OCI-LY3 (cell line): ENCODE results near the gene FMO5.

Source experiments
- H2AFZ ChIP-seq: fragments of 200-600, 300-600 bp; shearing (Covaris generic); 2 replicates; pipeline ENCODE4 v1.6.0; 2014; ENCODE audit warnings: antibody characterized with exemption, low read depth, low read length
- H3K27ac ChIP-seq: fragments of 200-600, 300-600 bp; sonication (generic); 2 replicates; pipeline ENCODE4 v1.5.1; 2014; ENCODE audit warnings: mild to moderate bottlenecking, low read length, moderate library complexity, mixed read lengths
- H3K27me3 ChIP-seq: fragments of 200-600, 300-600 bp; sonication (generic); 2 replicates; pipeline ENCODE4 v1.6.1; 2014; ENCODE audit warnings: low read depth, low read length, mixed read lengths
- H3K36me3 ChIP-seq: fragments of 200-600, 300-600 bp; sonication (generic); replicated peaks from 2 replicates; pipeline ENCODE3; 2014; ENCODE audit warnings: low read depth, low read length, mixed read lengths
- H3K4me1 ChIP-seq: fragments of 300-600, 200-600 bp; sonication (generic); 2 replicates; pipeline ENCODE4 v1.6.1; 2014; ENCODE audit warnings: low read length, mixed read lengths
- H3K4me2 ChIP-seq: fragments of 200-600, 300-600 bp; sonication (generic); 2 replicates; pipeline ENCODE4 v1.6.1; 2014; ENCODE audit warnings: low read length, mixed read lengths
- H3K4me3 ChIP-seq: fragments of 300-600, 200-600 bp; sonication (generic); 2 replicates; pipeline ENCODE4 v1.5.1; 2014; ENCODE audit warnings: antibody characterized with exemption, mild to moderate bottlenecking, low read length, moderate library complexity
- H3K79me2 ChIP-seq: fragments of 300-600, 200-600 bp; shearing (Covaris generic); 2 replicates; pipeline ENCODE4 v1.6.1; 2014; ENCODE audit warnings: mild to moderate bottlenecking, low read length, mixed read lengths
- H3K9ac ChIP-seq: fragments of 300-600, 200-600 bp; shearing (Covaris generic); 2 replicates; pipeline ENCODE4 v1.6.0; 2014; ENCODE audit warnings: mild to moderate bottlenecking, low read length, moderate library complexity
- H3K9me3 ChIP-seq: fragments of 200-600, 300-600 bp; shearing (Covaris generic); 2 replicates; pipeline ENCODE4 v1.6.1; 2014; ENCODE audit warnings: low read length, mixed read lengths; ENCODE audit not compliant: insufficient read depth
- H4K20me1 ChIP-seq: fragments of 200-600, 300-600 bp; sonication (generic); 2 replicates; pipeline ENCODE4 v1.6.1; 2016; ENCODE audit warnings: low read length, mixed read lengths; ENCODE audit not compliant: insufficient read depth
- CTCF ChIP-seq: fragments of 200-600, 300-600 bp; sonication (generic); IDR thresholded peaks from 2 replicates; pipeline ENCODE4 v1.5.1; 2014; ENCODE audit warnings: antibody characterized with exemption, low read length, low read depth
- EZH2phosphoT487 ChIP-seq: fragments of 200-600 bp; shearing (Covaris generic); IDR thresholded peaks from 2 replicates; pipeline ENCODE4 v1.6.1; 2018; ENCODE audit warnings: antibody characterized with exemption, mixed run types, low read depth

The FMO5 gene

GRCh38 chr1:147270721-147271120 is 45.6 kb upstream of the FMO5 start:
- H2AFZ ChIP-seq = no peak overlapping the region
- no peaks in the 10 kb centered on the region for H3K27me3 ChIP-seq
- peaks cover 69% of the 10 kb centered on the region for H3K36me3 ChIP-seq
- no peaks in the 10 kb centered on the region for H3K4me1 ChIP-seq
- no peak overlapping the region for H3K9ac ChIP-seq
- no peak overlapping the region for H3K27ac ChIP-seq
- no peak overlapping the region for H3K4me2 ChIP-seq
- H3K79me2 ChIP-seq = no peaks in the 10 kb centered on the region
- TF ChIP-seq EZH2phosphoT487 (no peak), CTCF (no peak)
- no peaks in the 10 kb centered on the region for H3K9me3 ChIP-seq
- H4K20me1 ChIP-seq = no peaks in the 10 kb centered on the region
- H3K4me3 ChIP-seq = no peak overlapping the region

GRCh38 chr1:147267711-147268110 is 42.6 kb upstream of the FMO5 start:
- no peak overlapping the region for H3K27ac ChIP-seq
- no peaks in the 10 kb centered on the region for H3K79me2 ChIP-seq
- H3K36me3 ChIP-seq = peaks cover 60% of the 10 kb centered on the region
- TF ChIP-seq CTCF = no peak
- no peak for TF ChIP-seq EZH2phosphoT487
- no peaks in the 10 kb centered on the region for H3K4me1 ChIP-seq
- no peak overlapping the region for H3K4me3 ChIP-seq
- H3K9me3 ChIP-seq = no peaks in the 10 kb centered on the region
- H3K9ac ChIP-seq = no peak overlapping the region
- H2AFZ ChIP-seq = no peak overlapping the region
- no peaks in the 10 kb centered on the region for H4K20me1 ChIP-seq
- H3K27me3 ChIP-seq = no peaks in the 10 kb centered on the region
- H3K4me2 ChIP-seq = no peak overlapping the region

GRCh38 chr1:147266381-147266780 is 41.2 kb upstream of the FMO5 start:
- Histone ChIP-seq H3K4me1 (no peaks in the 10 kb centered on the region), H3K9ac (no peak overlapping the region), H4K20me1 (no peaks in the 10 kb centered on the region), H3K4me2 (no peak overlapping the region), H3K9me3 (no peaks in the 10 kb centered on the region), H3K36me3 (peaks cover 54% of the 10 kb centered on the region), H3K4me3 (no peak overlapping the region), H2AFZ (no peak overlapping the region), H3K27me3 (no peaks in the 10 kb centered on the region), H3K79me2 (no peaks in the 10 kb centered on the region), H3K27ac (no peak overlapping the region)
- no peak for TF ChIP-seq EZH2phosphoT487
- no peak for TF ChIP-seq CTCF

- no peak overlapping the region for H2AFZ ChIP-seq
- H3K4me1 ChIP-seq = no peaks in the 10 kb centered on the region
- H3K9ac ChIP-seq = no peak overlapping the region
- H3K4me2 ChIP-seq = no peak overlapping the region
- peaks cover 57% of the 10 kb centered on the region for H3K36me3 ChIP-seq
- no peaks in the 10 kb centered on the region; the same call in 1 of the 2 replicates for H4K20me1 ChIP-seq
- peaks cover 1% of the 10 kb centered on the region; the same call in 1 of the 2 replicates for H3K79me2 ChIP-seq
- no peaks in the 10 kb centered on the region for H3K27me3 ChIP-seq
- H3K4me3 ChIP-seq = no peak overlapping the region
- no peak overlapping the region for H3K27ac ChIP-seq
- H3K9me3 ChIP-seq = no peaks in the 10 kb centered on the region
- TF ChIP-seq CTCF (no peak), EZH2phosphoT487 (no peak)
These were observed 39.1 kb upstream of the FMO5 start for GRCh38 chr1:147264158-147264768.
